Tibial nerve (tissue), 4 donors: Measurements from ENCODE around the gene MTCH1.

ENCODE experiments used
- EP300 ChIP-seq, 2 donors: sonication (generic); formaldehyde crosslinking; IDR thresholded peaks; one replicate each; pipeline ENCODE4 v1.6.1; 2017; ENCODE audit warnings: antibody characterized with exemption in 2 of 2, mild to moderate bottlenecking in 1 of 2
- POLR2A ChIP-seq, 2 donors: fragments of 450-650 bp; IDR thresholded peaks; one replicate each; pipeline ENCODE4 v1.6.1; 2017; ENCODE audit warnings: antibody characterized with exemption in 2 of 2, mild to moderate bottlenecking in 2 of 2, moderate library complexity in 2 of 2
- TF ChIP-seq, protein P1 (sequence below), 5 experiments: fragments of 200-600 bp in 3 of 5; fragments of 450-650 bp in 2 of 5; sonication (generic) in 3 of 5; IDR thresholded peaks; one replicate each; pipeline ENCODE4 v1.5.1; 2016 to 2019; ENCODE audit warnings: antibody characterized with exemption in 5 of 5, mild to moderate bottlenecking in 3 of 5, moderate library complexity in 2 of 5

DNA sequence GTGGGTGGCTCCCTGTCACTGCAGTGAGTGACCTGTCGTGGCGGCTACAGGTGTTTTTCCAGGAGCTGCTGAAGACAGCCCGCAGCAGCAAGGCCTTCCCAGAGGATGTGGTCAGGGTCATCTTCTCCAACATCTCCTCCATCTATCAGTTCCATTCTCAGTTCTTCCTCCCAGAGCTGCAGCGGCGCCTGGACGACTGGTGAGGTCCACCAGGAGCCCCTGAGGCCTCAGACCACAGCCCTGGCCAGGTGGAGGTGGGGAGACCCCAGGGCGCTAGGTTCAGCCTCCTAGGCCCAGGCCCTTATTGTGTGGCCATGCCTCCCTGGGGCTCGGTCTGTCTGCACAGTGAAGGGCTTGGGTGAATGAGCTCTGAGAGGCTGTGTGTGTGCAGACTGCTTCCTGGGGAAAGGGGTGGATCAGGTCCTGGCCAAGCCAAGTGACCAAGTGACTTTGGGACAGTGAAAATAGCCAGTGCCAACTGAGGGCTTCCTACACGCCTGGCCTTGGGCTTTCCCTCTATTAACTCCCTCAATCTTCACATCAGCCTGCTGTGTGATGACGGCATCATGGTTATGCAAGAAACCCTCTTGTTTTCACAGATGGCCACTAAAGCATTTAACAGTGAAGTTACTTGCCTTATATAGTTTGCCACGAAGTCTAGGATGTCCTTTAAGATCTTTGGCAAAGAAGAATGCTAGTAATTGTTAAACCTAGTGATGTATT is 25.8 kb upstream of the MTCH1 start:
- TF ChIP-seq POLR2A (IDR thresholded peaks at IDR 0.05) (no peak), EP300 (IDR thresholded peaks at IDR 0.05) (peak in 1 of 2 donors; percentile 41)
- TF ChIP-seq, protein P1, sequence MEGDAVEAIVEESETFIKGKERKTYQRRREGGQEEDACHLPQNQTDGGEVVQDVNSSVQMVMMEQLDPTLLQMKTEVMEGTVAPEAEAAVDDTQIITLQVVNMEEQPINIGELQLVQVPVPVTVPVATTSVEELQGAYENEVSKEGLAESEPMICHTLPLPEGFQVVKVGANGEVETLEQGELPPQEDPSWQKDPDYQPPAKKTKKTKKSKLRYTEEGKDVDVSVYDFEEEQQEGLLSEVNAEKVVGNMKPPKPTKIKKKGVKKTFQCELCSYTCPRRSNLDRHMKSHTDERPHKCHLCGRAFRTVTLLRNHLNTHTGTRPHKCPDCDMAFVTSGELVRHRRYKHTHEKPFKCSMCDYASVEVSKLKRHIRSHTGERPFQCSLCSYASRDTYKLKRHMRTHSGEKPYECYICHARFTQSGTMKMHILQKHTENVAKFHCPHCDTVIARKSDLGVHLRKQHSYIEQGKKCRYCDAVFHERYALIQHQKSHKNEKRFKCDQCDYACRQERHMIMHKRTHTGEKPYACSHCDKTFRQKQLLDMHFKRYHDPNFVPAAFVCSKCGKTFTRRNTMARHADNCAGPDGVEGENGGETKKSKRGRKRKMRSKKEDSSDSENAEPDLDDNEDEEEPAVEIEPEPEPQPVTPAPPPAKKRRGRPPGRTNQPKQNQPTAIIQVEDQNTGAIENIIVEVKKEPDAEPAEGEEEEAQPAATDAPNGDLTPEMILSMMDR (IDR thresholded peaks at IDR 0.05), result no peak
